Measurements from ENCODE around the gene FAM241A. TPM values are rescaled to one million over a fixed set of nuclear protein-coding genes. Genes with fewer than 3 reads are reported as not detected.

The FAM241A gene
- total RNA-seq, 2 experiments from 2014 or later: 1.9 to 2.0 TPM

Other genes with a start within 250 kb of the FAM241A start
- gene AP1AR, start 86.3 kb downstream of the FAM241A start, total RNA-seq: 10 to 100 TPM; 14.3 to 18.2 TPM
- gene TIFA, start 140.4 kb downstream of the FAM241A start, total RNA-seq: 10 to 100 TPM; 33.3 to 37.9 TPM
- gene ALPK1, start 151.9 kb downstream of the FAM241A start, total RNA-seq: 10 to 100 TPM; 20.9 to 26.0 TPM